Thoracic aorta (tissue), 2 donors: Measurements from ENCODE around the gene SERPINH1. TPM values are rescaled to one million over a fixed set of nuclear protein-coding genes. Genes with fewer than 3 reads are reported as not detected.

Source experiments
- ATAC-seq: fragments of 150-250 bp; one replicate; pipeline ENCODE4 v1.8.0; 2017; ENCODE audit warnings: low read depth; ENCODE audit not compliant: insufficient number of reproducible peaks, low FRiP score
- DNase-seq: peaks from one replicate; pipeline ENCODE4 v3.0.0-alpha.2; 2020; ENCODE audit warnings: low spot score
- H3K27ac ChIP-seq, 2 donors: fragments of 200-600 bp; sonication (generic); 1 replicate in 1 of 2; 2 replicates in 1 of 2; pipeline ENCODE4 v1.5.1; 2016; ENCODE audit warnings: mild to moderate bottlenecking in 2 of 2, moderate library complexity in 2 of 2
- H3K27me3 ChIP-seq: fragments of 200-600 bp; sonication (generic); replicated peaks from 2 replicates; pipeline ENCODE4 v1.6.0; 2016; ENCODE audit warnings: mild to moderate bottlenecking; ENCODE audit not compliant: insufficient read depth
- H3K36me3 ChIP-seq: fragments of 200-600 bp; sonication (generic); one replicate; pipeline ENCODE4 v1.5.1; 2016
- H3K4me1 ChIP-seq, 2 donors: fragments of 200-600 bp; sonication (generic); 1 replicate in 1 of 2; 2 replicates in 1 of 2; pipeline versions ENCODE4 v1.5.1 to v1.6.0; 2016; ENCODE audit warnings: low read depth in 2 of 2, mild to moderate bottlenecking in 1 of 2; ENCODE audit not compliant: control insufficient read depth in 1 of 2
- H3K4me3 ChIP-seq: fragments of 200-600 bp; sonication (generic); 2 replicates; pipeline ENCODE4 v1.5.1; 2016; ENCODE audit warnings: mild to moderate bottlenecking
- H3K9me3 ChIP-seq: fragments of 200-600 bp; sonication (generic); 2 replicates; pipeline ENCODE4 v1.5.1; 2016
- CTCF ChIP-seq: fragments of 200-600 bp; sonication (generic); IDR thresholded peaks from one replicate; pipeline ENCODE4 v1.5.1; 2019; ENCODE audit warnings: antibody characterized with exemption
- total RNA-seq, 2 donors: library from RNA; depleted of rRNA; stranded (reverse); fragments of >200 nt; gene quantifications; one replicate each; pipeline versions ENCODE4 v1.1.0 to v1.2.3, GENCODE V29; 2016

The SERPINH1 gene
- total RNA-seq, 2 donors from 2014 or later, result 367 to 480 TPM

DNA sequence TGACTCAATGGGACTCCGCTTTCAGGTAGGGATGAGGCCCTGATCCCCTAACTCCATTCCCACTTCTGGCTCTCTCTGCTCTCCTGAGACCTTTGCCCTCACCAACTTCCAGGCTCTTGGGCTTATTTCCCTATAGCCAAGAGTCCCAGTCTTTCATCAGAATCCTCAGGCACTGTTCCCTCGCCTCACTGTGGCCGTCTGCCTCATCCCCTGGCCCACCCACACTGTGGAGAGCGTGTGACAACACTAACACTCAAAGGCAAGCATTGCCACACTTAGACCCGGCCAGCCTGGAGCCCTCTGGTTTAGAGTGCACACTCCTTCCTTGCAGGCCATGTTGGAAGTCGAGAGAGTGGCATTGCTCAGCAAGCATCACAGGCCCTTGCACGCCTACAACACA lies 27.0 kb downstream of the SERPINH1 start:
- no peak for TF ChIP-seq CTCF
- no peak for ATAC-seq
- H3K27me3 ChIP-seq, result no peaks in the 10 kb centered on the region
- H3K9me3 ChIP-seq, result no peaks in the 10 kb centered on the region
- no peaks in the 10 kb centered on the region for H3K36me3 ChIP-seq
- H3K4me3 ChIP-seq, result no peak overlapping the region
- H3K4me1 ChIP-seq, result peaks cover 3 to 4% of the 10 kb centered on the region in 2 donors
- DNase-seq, result no peak
- H3K27ac ChIP-seq, result no peak overlapping the region

DNA sequence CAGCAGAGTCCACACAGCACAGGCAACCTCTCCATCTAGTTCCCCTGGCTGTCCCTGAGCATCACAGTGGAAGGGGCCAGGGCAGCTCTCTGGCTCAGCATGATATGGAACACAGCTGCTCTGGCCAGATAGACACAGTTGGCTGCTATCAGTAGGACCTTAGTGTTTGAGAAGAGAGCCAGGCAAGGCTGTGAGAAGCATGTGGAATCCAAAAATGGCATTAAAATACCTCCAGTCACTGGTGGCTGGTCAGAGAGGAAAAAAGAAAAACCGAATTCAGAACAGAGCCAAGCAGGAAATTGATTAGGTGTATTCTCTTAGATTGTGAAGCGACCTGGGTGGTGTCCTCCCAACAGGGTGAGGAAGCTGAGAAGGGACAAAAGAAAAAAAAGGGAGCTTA lies 27.9 kb downstream of the SERPINH1 start:
- ATAC-seq, result no peak
- Histone ChIP-seq H3K4me3 (no peak overlapping the region), H3K4me1 (no peaks in the 10 kb centered on the region), H3K9me3 (no peaks in the 10 kb centered on the region), H3K27me3 (no peaks in the 10 kb centered on the region), H3K27ac (no peak overlapping the region), H3K36me3 (no peaks in the 10 kb centered on the region)
- TF ChIP-seq CTCF, result no peak
- no peak for DNase-seq

- Histone ChIP-seq H3K9me3 (no peaks in the 10 kb centered on the region), H3K27ac (no peak overlapping the region), H3K4me3 (no peak overlapping the region), H3K4me1 (no peaks in the 10 kb centered on the region), H3K36me3 (no peaks in the 10 kb centered on the region), H3K27me3 (no peaks in the 10 kb centered on the region)
- ATAC-seq, result no peak
- no peak for TF ChIP-seq CTCF
- no peak for DNase-seq
Observed at GRCh38 chr11:75591371-75591770, 29.3 kb downstream of the SERPINH1 start.

DNA sequence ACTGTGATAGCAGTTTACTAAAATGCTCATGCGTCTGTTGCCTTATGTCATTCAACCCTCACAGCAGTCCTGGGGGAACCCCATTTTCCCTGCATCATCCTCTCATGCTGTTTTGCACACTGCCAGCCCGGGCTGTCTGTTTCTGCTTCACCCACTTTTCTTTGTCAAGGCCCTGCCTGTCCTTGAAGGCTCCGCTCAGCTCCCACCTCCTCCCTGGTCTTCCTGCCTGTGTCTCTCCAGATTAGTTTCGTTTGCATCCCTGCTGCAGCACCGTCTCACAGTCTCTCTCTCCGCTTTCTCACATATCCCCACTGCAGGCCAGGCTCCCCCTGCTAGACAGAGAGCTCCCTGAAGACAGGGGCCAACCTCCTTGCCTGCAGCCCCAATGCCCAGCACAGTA lies 29.9 kb downstream of the SERPINH1 start:
- Histone ChIP-seq H3K4me3 (no peak overlapping the region), H3K27me3 (no peaks in the 10 kb centered on the region), H3K36me3 (no peaks in the 10 kb centered on the region), H3K4me1 (no peaks in the 10 kb centered on the region), H3K27ac (no peak overlapping the region), H3K9me3 (no peaks in the 10 kb centered on the region)
- DNase-seq (no peak), ATAC-seq (no peak)
- TF ChIP-seq CTCF, result no peak

- DNase-seq (no peak), ATAC-seq (no peak)
- Histone ChIP-seq H3K4me3 (no peak overlapping the region), H3K36me3 (no peaks in the 10 kb centered on the region), H3K27me3 (no peaks in the 10 kb centered on the region), H3K4me1 (no peaks in the 10 kb centered on the region), H3K27ac (no peak overlapping the region), H3K9me3 (no peaks in the 10 kb centered on the region)
- no peak for TF ChIP-seq CTCF
Observed at GRCh38 chr11:75592715-75593114, 30.7 kb downstream of the SERPINH1 start.
